ENCODE measurements around the gene FHOD3. TPM values are rescaled to one million over a fixed set of nuclear protein-coding genes. Genes with fewer than 3 reads are reported as not detected.

The FHOD3 gene
- total and polyA plus RNA-seq, 2 of the 13 experiments (the other 11 are each of a cell fraction or from before 2014, with no cell fraction given): 0.07 TPM; not detected in 1

GRCh38 chr18:36459203-36459602, 161.7 kb downstream of the FHOD3 start:
- ChIA-PET CTCF (ENCODE audit: low intra/inter-chr PET ratio, low total read pairs) (no interaction called here), POLR2A (no interaction called here)
- in situ Hi-C loops (cut with HindIII; ENCODE audit: extremely low pct_ligation_motif_present, low pct_unique_long_range_greater_than_20kb): no loop called here
- Histone ChIP-seq H3K79me2 (ENCODE audit: insufficient read depth, low read length) (no peaks in the 10 kb centered on the region), H3K36me3 (replicated peaks in 1 of 2; ENCODE audit: control insufficient read depth in 1 of 2, insufficient read depth in 2 of 2, low read length in 2 of 2) (no peaks in the 10 kb centered on the region), H4K20me1 (ENCODE audit: insufficient read depth, low read length) (no peaks in the 10 kb centered on the region), H3K27ac (ENCODE audit: extremely low read length, insufficient read depth, low read length) (no peak overlapping the region), H3K9me3 (ENCODE audit: low read length) (no peaks in the 10 kb centered on the region), H3K4me1 (ENCODE audit: insufficient read depth, low read length) (peaks cover 32% of the 10 kb centered on the region), H3K9ac (ENCODE audit: insufficient read depth, low read depth, low read length) (no peak overlapping the region), H3K4me3 (replicated peaks in 1 of 3; ENCODE audit: insufficient read depth in 1 of 3, low read depth in 2 of 3, low read length in 3 of 3) (no peak overlapping the region), H2AFZ (ENCODE audit: low read length) (no peak overlapping the region), H3K4me2 (ENCODE audit: low read depth, low read length) (no peak overlapping the region), H3K27me3 (ENCODE audit: control insufficient read depth in 1 of 2, insufficient read depth in 2 of 2, low read length in 2 of 2) (no peaks in the 10 kb centered on the region)
- no peak for DNase-seq (ENCODE audit: low spot score)
- FAIRE-seq: no peak
- no peak for ATAC-seq
- TF ChIP-seq GTF3A (CRISPR knock-in tag; conservative IDR thresholded peaks at IDR 0.05) (no peak), EED (CRISPR knock-in tag; IDR thresholded peaks at IDR 0.05) (no peak), HDAC6 (IDR thresholded peaks at IDR 0.05; ENCODE audit: low read depth, low read length) (no peak), SMC3 (IDR thresholded peaks at IDR 0.05; ENCODE audit: low read length) (no peak), PAF1 (CRISPR knock-in tag; IDR thresholded peaks at IDR 0.05) (no peak), SP1 (IDR thresholded peaks at IDR 0.05) (no peak), SP1 (CRISPR knock-in tag; IDR thresholded peaks at IDR 0.05) (no peak), ZNF296 (CRISPR knock-in tag; conservative IDR thresholded peaks at IDR 0.05) (no peak), ZSCAN21 (CRISPR knock-in tag; IDR thresholded peaks at IDR 0.05; ENCODE audit: borderline replicate concordance) (no peak), ZFP41 (CRISPR knock-in tag; IDR thresholded peaks at IDR 0.05; ENCODE audit: borderline replicate concordance) (no peak), ETS1 (CRISPR knock-in tag; IDR thresholded peaks at IDR 0.05) (no peak), ESRRA (CRISPR knock-in tag; IDR thresholded peaks at IDR 0.05; ENCODE audit: low read depth) (no peak)
- intact Hi-C loops (cut with micrococcal nuclease; ENCODE audit: unreplicated experiment): no loop called here
- 41% methylated on average over 4 of the region's 4 CpGs for WGBS (ENCODE audit: low lambda C conversion rate)
- no TSS peak for BruUV-seq (replicated peaks)

Data from HepG2 (cell line).